ENCODE results near the gene TGM2.

DNA sequence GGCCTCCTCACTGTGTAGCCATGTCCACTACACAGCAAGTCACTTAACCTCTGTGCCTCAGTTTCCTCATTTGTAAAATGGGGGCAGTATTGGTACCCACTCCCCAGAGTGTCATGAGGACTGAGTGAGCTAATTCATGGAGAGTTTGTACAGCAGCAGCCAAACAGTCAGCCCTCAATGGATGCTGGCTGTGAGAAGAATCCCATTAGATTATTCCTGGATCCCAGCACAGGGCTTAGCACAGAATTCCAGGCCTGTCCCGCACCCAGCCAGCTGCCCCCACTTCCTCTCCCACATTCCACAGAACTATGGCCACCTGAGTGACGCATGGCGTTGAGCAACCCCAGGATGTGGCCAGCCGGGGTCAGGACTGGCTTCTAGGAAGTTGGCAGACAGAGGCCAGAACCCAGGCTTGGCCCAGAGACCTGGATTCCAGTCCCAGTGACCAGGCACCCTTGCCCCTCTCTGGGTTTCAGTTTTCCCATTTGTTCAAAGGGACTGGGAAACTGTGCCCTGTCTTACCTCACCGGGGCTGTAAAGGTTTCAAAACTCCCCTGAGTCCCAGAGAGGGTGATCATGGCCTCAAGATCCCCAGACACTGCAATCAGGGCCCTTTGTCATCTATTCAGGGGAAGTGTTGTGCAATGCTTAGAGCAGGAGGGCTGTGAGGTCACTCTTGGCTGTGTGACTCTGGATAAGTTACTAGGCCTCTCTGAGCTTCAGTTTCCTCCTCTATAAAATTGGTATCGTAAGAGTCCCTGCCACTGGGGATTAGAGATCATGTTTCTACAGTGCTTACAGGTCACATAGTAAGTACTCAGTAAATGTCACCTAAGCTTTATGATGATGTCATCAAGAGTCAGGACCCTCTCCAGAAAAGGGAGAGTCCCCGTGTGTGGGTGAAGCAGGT lies 3.0 kb upstream of the TGM2 start:
- TF ChIP-seq, protein P1, sequence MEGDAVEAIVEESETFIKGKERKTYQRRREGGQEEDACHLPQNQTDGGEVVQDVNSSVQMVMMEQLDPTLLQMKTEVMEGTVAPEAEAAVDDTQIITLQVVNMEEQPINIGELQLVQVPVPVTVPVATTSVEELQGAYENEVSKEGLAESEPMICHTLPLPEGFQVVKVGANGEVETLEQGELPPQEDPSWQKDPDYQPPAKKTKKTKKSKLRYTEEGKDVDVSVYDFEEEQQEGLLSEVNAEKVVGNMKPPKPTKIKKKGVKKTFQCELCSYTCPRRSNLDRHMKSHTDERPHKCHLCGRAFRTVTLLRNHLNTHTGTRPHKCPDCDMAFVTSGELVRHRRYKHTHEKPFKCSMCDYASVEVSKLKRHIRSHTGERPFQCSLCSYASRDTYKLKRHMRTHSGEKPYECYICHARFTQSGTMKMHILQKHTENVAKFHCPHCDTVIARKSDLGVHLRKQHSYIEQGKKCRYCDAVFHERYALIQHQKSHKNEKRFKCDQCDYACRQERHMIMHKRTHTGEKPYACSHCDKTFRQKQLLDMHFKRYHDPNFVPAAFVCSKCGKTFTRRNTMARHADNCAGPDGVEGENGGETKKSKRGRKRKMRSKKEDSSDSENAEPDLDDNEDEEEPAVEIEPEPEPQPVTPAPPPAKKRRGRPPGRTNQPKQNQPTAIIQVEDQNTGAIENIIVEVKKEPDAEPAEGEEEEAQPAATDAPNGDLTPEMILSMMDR (IDR thresholded peaks at IDR 0.05; ENCODE audit: low read length) = no peak
- TF ChIP-seq EZH2 (optimal IDR thresholded peaks at IDR 0.05; ENCODE audit: low read depth, low read length) (no peak), EZH2phosphoT487 (IDR thresholded peaks at IDR 0.05; ENCODE audit: low read length) (no peak)
